IMR-90 (cell line): ENCODE results near the gene CPEB1.

ENCODE experiments used
- POLR2A ChIP-seq: IDR thresholded peaks from 2 replicates; pipeline ENCODE4 v1.6.1; 2012; ENCODE audit warnings: mild to moderate bottlenecking, low read depth, low read length
- RCOR1 ChIP-seq: IDR thresholded peaks from 2 replicates; pipeline ENCODE4 v1.6.1; 2012; ENCODE audit warnings: mild to moderate bottlenecking, low read length, improper control_type of control experiment; ENCODE audit not compliant: insufficient replicate concordance
- RFX5 ChIP-seq: IDR thresholded peaks from 2 replicates; pipeline ENCODE4 v1.8.0; 2012; ENCODE audit warnings: low read depth, mild to moderate bottlenecking, low read length, moderate library complexity
- TF ChIP-seq, protein P1 (sequence below): conservative IDR thresholded peaks from 2 replicates; pipeline ENCODE4 v1.5.1; 2012; ENCODE audit warnings: mild to moderate bottlenecking, low read depth, low read length, improper control_type of control experiment
- TF ChIP-seq, protein P2 (sequence below): fragments of 150-350 bp; IDR thresholded peaks from 2 replicates; pipeline ENCODE4 v1.6.1; 2017; ENCODE audit warnings: mild to moderate bottlenecking, antibody characterized with exemption, low read length, low read depth

DNA sequence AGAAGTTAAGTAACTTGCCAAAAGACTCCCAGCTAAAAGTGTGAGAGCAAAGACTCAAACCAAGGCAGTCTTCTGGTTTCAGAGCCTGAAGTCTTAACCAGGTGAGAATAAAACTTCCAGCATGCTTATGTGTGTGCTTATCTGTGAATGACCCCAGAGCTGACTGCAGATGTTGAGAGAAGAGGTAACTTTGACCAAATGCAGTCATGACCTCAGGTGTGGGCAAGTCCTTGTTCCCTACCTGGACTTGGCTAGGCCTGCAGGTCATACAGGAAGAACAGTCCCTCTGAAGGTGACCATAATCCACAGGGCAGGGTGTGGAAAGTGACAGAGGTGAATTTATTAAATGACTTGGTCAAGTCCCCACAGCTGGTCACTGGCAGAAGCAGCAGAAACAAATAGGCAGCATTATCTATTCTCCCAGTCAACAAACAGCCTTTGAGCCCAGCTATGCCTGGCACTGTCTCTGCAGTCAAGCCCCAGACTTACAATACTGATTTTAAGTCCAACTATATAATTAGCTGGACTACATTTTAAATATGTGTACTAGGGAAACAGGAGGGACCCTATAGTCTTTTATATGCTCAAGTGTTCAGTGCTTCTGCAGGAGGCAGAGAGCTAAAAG is 3.0 kb upstream of the CPEB1 start:
- TF ChIP-seq, protein P1, sequence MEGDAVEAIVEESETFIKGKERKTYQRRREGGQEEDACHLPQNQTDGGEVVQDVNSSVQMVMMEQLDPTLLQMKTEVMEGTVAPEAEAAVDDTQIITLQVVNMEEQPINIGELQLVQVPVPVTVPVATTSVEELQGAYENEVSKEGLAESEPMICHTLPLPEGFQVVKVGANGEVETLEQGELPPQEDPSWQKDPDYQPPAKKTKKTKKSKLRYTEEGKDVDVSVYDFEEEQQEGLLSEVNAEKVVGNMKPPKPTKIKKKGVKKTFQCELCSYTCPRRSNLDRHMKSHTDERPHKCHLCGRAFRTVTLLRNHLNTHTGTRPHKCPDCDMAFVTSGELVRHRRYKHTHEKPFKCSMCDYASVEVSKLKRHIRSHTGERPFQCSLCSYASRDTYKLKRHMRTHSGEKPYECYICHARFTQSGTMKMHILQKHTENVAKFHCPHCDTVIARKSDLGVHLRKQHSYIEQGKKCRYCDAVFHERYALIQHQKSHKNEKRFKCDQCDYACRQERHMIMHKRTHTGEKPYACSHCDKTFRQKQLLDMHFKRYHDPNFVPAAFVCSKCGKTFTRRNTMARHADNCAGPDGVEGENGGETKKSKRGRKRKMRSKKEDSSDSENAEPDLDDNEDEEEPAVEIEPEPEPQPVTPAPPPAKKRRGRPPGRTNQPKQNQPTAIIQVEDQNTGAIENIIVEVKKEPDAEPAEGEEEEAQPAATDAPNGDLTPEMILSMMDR, result no peak
- no peak for TF ChIP-seq POLR2A
- TF ChIP-seq, protein P2, sequence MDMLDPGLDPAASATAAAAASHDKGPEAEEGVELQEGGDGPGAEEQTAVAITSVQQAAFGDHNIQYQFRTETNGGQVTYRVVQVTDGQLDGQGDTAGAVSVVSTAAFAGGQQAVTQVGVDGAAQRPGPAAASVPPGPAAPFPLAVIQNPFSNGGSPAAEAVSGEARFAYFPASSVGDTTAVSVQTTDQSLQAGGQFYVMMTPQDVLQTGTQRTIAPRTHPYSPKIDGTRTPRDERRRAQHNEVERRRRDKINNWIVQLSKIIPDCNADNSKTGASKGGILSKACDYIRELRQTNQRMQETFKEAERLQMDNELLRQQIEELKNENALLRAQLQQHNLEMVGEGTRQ, result no peak
- no peak for TF ChIP-seq RFX5
- TF ChIP-seq RCOR1, result no peak
